ENCODE results near the gene PDPK1. TPM values are rescaled to one million over a fixed set of nuclear protein-coding genes. Genes with fewer than 3 reads are reported as not detected.
A peak's percentile ranks its signal among the peaks of the same experiment; 100 is the strongest.

Gene PDPK1
- total RNA-seq, 1 donor from 2014 or later: 13.9 TPM

- peaks cover 41% of the 10 kb centered on the region for H3K79me2 ChIP-seq (ENCODE audit: low read depth)
- peak overlapping the region; percentile 100 for H3K27ac ChIP-seq
- H4K20me1 ChIP-seq (ENCODE audit: low read depth): peaks cover 37% of the 10 kb centered on the region
- peak overlapping the region; percentile 99 for H3K4me2 ChIP-seq
- H3K27me3 ChIP-seq: no peaks in the 10 kb centered on the region
- H3K4me1 Mint-ChIP-seq: peaks cover 51% of the 10 kb centered on the region
- H3K4me1 ChIP-seq: peaks cover 29% of the 10 kb centered on the region
- peak overlapping the region; percentile 43 for H2AFZ ChIP-seq (replicated peaks)
- peak overlapping the region; percentile 98 for H3K9ac ChIP-seq
- H3K36me3 ChIP-seq: no peaks in the 10 kb centered on the region
- DNase-seq (ENCODE audit: low spot score): peak; percentile 67
- peaks cover 17% of the 10 kb centered on the region for H3K27me3 Mint-ChIP-seq (ENCODE audit: insufficient read depth, low read depth)
- no peaks in the 10 kb centered on the region for H3K9me3 Mint-ChIP-seq
- no peaks in the 10 kb centered on the region for H3K9me3 ChIP-seq (ENCODE audit: low read depth)
- no peaks in the 10 kb centered on the region for H3K36me3 Mint-ChIP-seq
- H3K27ac Mint-ChIP-seq: peak overlapping the region; percentile 93
- H3F3A ChIP-seq (ENCODE audit: low read depth): peaks cover 14% of the 10 kb centered on the region
- H3K4me3 ChIP-seq: peak overlapping the region; percentile 99
- peak; percentile 48 for TF ChIP-seq CTCF (IDR thresholded peaks at IDR 0.05)
- no peak for TF ChIP-seq EZH2 (IDR thresholded peaks at IDR 0.05)
- H3K4me3 Mint-ChIP-seq: peak overlapping the region; percentile 89
These were observed 25.0 kb upstream of the PDPK1 start for GRCh38 chr16:2512735-2513404.

- DNase-seq (ENCODE audit: low spot score): peak; percentile 97
- H3K27me3 Mint-ChIP-seq (ENCODE audit: insufficient read depth, low read depth): peaks cover 15% of the 10 kb centered on the region
- no peaks in the 10 kb centered on the region for H3K36me3 ChIP-seq
- H3K9ac ChIP-seq: peak within 1 kb of the TSS; percentile 98
- peak within 1 kb of the TSS; percentile 100 for H3K27ac ChIP-seq
- H4K20me1 ChIP-seq (ENCODE audit: low read depth): peaks cover 45% of the 10 kb centered on the region
- peak within 1 kb of the TSS; percentile 99 for H3K4me2 ChIP-seq
- peak within 1 kb of the TSS; percentile 93 for H3K27ac Mint-ChIP-seq
- H3K4me3 ChIP-seq: peak within 1 kb of the TSS; percentile 99
- no peak for TF ChIP-seq EZH2 (IDR thresholded peaks at IDR 0.05)
- no peak for TF ChIP-seq CTCF (IDR thresholded peaks at IDR 0.05)
- TF ChIP-seq EZH2phosphoT487 (IDR thresholded peaks at IDR 0.05): no peak
- no peaks in the 10 kb centered on the region for H3K9me3 ChIP-seq (ENCODE audit: low read depth)
- H2AFZ ChIP-seq (replicated peaks): peak within 1 kb of the TSS; percentile 43
- peaks cover 29% of the 10 kb centered on the region for H3K4me1 ChIP-seq
- H3K36me3 Mint-ChIP-seq: no peaks in the 10 kb centered on the region
- H3K4me3 Mint-ChIP-seq: peak within 1 kb of the TSS; percentile 93
- peaks cover 22% of the 10 kb centered on the region for H3F3A ChIP-seq (ENCODE audit: low read depth)
- no peaks in the 10 kb centered on the region for H3K9me3 Mint-ChIP-seq
- peaks cover 49% of the 10 kb centered on the region for H3K79me2 ChIP-seq (ENCODE audit: low read depth)
- H3K4me1 Mint-ChIP-seq: peaks cover 51% of the 10 kb centered on the region
- no peaks in the 10 kb centered on the region for H3K27me3 ChIP-seq
These were observed 24.2 kb upstream of the PDPK1 start, which contains the start of gene ATP6V0C for GRCh38 chr16:2513405-2514332. ATP6V0C (plus strand) TSS chr16:2513952; CDS start chr16:2514104, 152 bp downstream.

GRCh38 chr16:2514333-2515179 lies 23.3 kb upstream of the PDPK1 start:
- peaks cover 53% of the 10 kb centered on the region for H4K20me1 ChIP-seq (ENCODE audit: low read depth)
- H3K27ac ChIP-seq: peak overlapping the region; percentile 100
- H3K4me1 ChIP-seq: peaks cover 29% of the 10 kb centered on the region

More at GRCh38 chr16:2514333-2515179, 23.3 kb upstream of the PDPK1 start:
- Mint-ChIP-seq H3K4me3 (peak overlapping the region; percentile 93), H3K27ac (peak overlapping the region; percentile 92), H3K36me3 (no peaks in the 10 kb centered on the region), H3K27me3 (ENCODE audit: insufficient read depth, low read depth) (peaks cover 15% of the 10 kb centered on the region), H3K4me1 (peaks cover 53% of the 10 kb centered on the region), H3K9me3 (no peaks in the 10 kb centered on the region)
- Histone ChIP-seq H3K79me2 (ENCODE audit: low read depth) (peaks cover 57% of the 10 kb centered on the region), H3F3A (ENCODE audit: low read depth) (peaks cover 31% of the 10 kb centered on the region), H2AFZ (replicated peaks) (no peak overlapping the region), H3K27me3 (no peaks in the 10 kb centered on the region), H3K36me3 (no peaks in the 10 kb centered on the region), H3K4me3 (peak overlapping the region; percentile 99), H3K9ac (peak overlapping the region; percentile 98), H3K9me3 (ENCODE audit: low read depth) (no peaks in the 10 kb centered on the region), H3K4me2 (peak overlapping the region; percentile 99)
- TF ChIP-seq EZH2 (IDR thresholded peaks at IDR 0.05) (no peak), EZH2phosphoT487 (IDR thresholded peaks at IDR 0.05) (no peak), CTCF (IDR thresholded peaks at IDR 0.05) (no peak)
- peak; percentile 48 for DNase-seq (ENCODE audit: low spot score)
